ENCODE measurements around the gene UBE2QL1. TPM values are rescaled to one million over a fixed set of nuclear protein-coding genes. Genes with fewer than 3 reads are reported as not detected.

UBE2QL1 gene
- total and polyA plus RNA-seq, 2 of the 8 experiments (the other 6 are each of a cell fraction or from before 2014, with no cell fraction given): 0.43 to 0.65 TPM

- Histone ChIP-seq H3K27ac (ENCODE audit: low read depth, low read length) (no peak overlapping the region), H3K79me2 (ENCODE audit: control insufficient read depth in 1 of 2, insufficient read depth in 2 of 2, low read length in 2 of 2) (no peaks in the 10 kb centered on the region), H2BK120ac (replicated peaks; ENCODE audit: low read depth, low read length) (no peak overlapping the region), H2BK12ac (ENCODE audit: low read depth, low read length) (no peak overlapping the region), H4K20me1 (replicated peaks in 1 of 2; ENCODE audit: control insufficient read depth in 1 of 2, insufficient read depth in 2 of 2, low read length in 2 of 2) (peaks cover 1 to 11% of the 10 kb centered on the region in 2 experiments), H3K9me3 (ENCODE audit: insufficient read depth in 2 of 2, low read depth in 1 of 2, low read length in 1 of 2) (no peaks in the 10 kb centered on the region), H4K8ac (ENCODE audit: extremely low read depth, insufficient read depth, low read length) (no peak overlapping the region), H4K5ac (ENCODE audit: insufficient read length, low read depth, low read length) (no peak overlapping the region), H3K18ac (ENCODE audit: extremely low read depth, low read length) (no peak overlapping the region), H2BK20ac (ENCODE audit: low read length) (no peak overlapping the region), H2BK5ac (ENCODE audit: low read depth, low read length) (no peak overlapping the region), H3K23ac (ENCODE audit: insufficient read length) (no peak overlapping the region), H2BK15ac (ENCODE audit: low read length) (no peak overlapping the region), H3K36me3 (ENCODE audit: control insufficient read depth in 2 of 4, insufficient read depth in 4 of 4, low read length in 3 of 4) (no peaks in the 10 kb centered on the region; a peak in 1 of 8 replicates), H2AK5ac (ENCODE audit: low read depth, low read length) (no peak overlapping the region), H3K4me2 (ENCODE audit: insufficient read depth in 1 of 2, low read depth in 2 of 2, low read length in 2 of 2) (no peak overlapping the region), H4K91ac (replicated peaks; ENCODE audit: insufficient read length, low read length) (no peak overlapping the region), H3K4me1 (replicated peaks in 1 of 4; ENCODE audit: control insufficient read depth in 3 of 4, insufficient read depth in 4 of 4, low read length in 3 of 4) (peaks cover 0 to 7% (median 3%) of the 10 kb centered on the region in 4 experiments; a peak in 4 of 7 replicates), H3K4ac (replicated peaks; ENCODE audit: insufficient read length, low read depth, low read length) (no peak overlapping the region), H3K14ac (ENCODE audit: insufficient read length) (no peak overlapping the region), H2AFZ (ENCODE audit: low read length) (no peak overlapping the region), H3K23me2 (ENCODE audit: low read depth, low read length) (peaks cover 3% of the 10 kb centered on the region; the same call in 1 of the 2 replicates), H3K56ac (replicated peaks; ENCODE audit: insufficient read length, low read depth, low read length) (no peak overlapping the region), H3K79me1 (ENCODE audit: low read depth, low read length) (no peaks in the 10 kb centered on the region), H3K27me3 (replicated peaks in 1 of 4; ENCODE audit: control insufficient read depth in 3 of 4, extremely low read depth in 1 of 4, insufficient read depth in 3 of 4, low read length in 3 of 4) (peaks cover 21 to 65% (median 43%) of the 10 kb centered on the region in 4 experiments), H3K4me3 (ENCODE audit: extremely low read depth in 1 of 4, insufficient read depth in 2 of 4, low read depth in 3 of 4, low read length in 4 of 4) (no peak overlapping the region), H3K9ac (replicated peaks in 1 of 4; ENCODE audit: extremely low read depth in 1 of 4, low read depth in 3 of 4, low read length in 3 of 4) (no peak overlapping the region)
- FAIRE-seq (no peak), DNase-seq (ENCODE audit: low read depth in 1 of 2, low spot score in 2 of 2) (no peak)
- 80% methylated on average over 2 of the region's 2 CpGs; no CpG with 5 or more reads in 1 of the 2 experiments for WGBS, 2 experiments (ENCODE audit: extremely low coverage in 1 of 2, insufficient coverage in 1 of 2, insufficient read length in 1 of 2, insufficient replicate concordance in 2 of 2, low coverage in 1 of 2, low lambda C conversion rate in 2 of 2, missing lambda C conversion rate in 1 of 2)
- ChIA-PET POLR2A (ENCODE audit: partially characterized antibody) (no interaction called here), CTCF (ENCODE audit: partially characterized antibody) (interaction anchor here (1.0 to 1.5 kb wide), 2 partner anchors 19 to 129 kb away, joined by 3 to 4 read pairs; no protein-coding TSS in a partner anchor)
- TF ChIP-seq PHF8 (conservative IDR thresholded peaks at IDR 0.05; ENCODE audit: low read depth, low read length) (no peak), TAF1 (IDR thresholded peaks at IDR 0.05; ENCODE audit: low read depth, low read length) (no peak), EZH2 (IDR thresholded peaks at IDR 0.05; ENCODE audit: low read depth, low read length, severe bottlenecking) (no peak), SIRT6 (IDR thresholded peaks at IDR 0.05; ENCODE audit: low read length) (no peak), SAP30 (IDR thresholded peaks at IDR 0.05; ENCODE audit: insufficient read depth, insufficient replicate concordance, low read length) (no peak), POU5F1 (IDR thresholded peaks at IDR 0.05; ENCODE audit: low read depth, low read length) (no peak)
Observed at GRCh38 chr5:6453937-6454560, 5.4 kb downstream of the UBE2QL1 start.

All from H1 (cell line).